Osteocyte (in vitro differentiated cells): ENCODE measurements around the gene CTCFL. TPM values are rescaled to one million over a fixed set of nuclear protein-coding genes. Genes with fewer than 3 reads are reported as not detected.

Experiments used
- DNase-seq: peaks from one replicate; pipeline ENCODE4 v3.0.0; 2021; ENCODE audit warnings: mixed read lengths; ENCODE audit not compliant: unreplicated experiment; ENCODE audit errors: extremely low spot score
- H3K27ac Mint-ChIP-seq: one replicate; pipeline ENCODE4 v1.8.0; 2021; ENCODE audit warnings: mild to moderate bottlenecking, mixed read lengths; ENCODE audit not compliant: unreplicated experiment
- H3K27me3 Mint-ChIP-seq: one replicate; pipeline ENCODE4 v1.8.0; 2021; ENCODE audit warnings: mixed read lengths; ENCODE audit not compliant: unreplicated experiment
- H3K36me3 Mint-ChIP-seq: one replicate; pipeline ENCODE4 v1.8.0; 2021; ENCODE audit warnings: mixed read lengths; ENCODE audit not compliant: unreplicated experiment
- H3K4me1 Mint-ChIP-seq: one replicate; pipeline ENCODE4 v1.8.0; 2021; ENCODE audit warnings: mixed read lengths; ENCODE audit not compliant: unreplicated experiment
- H3K4me3 Mint-ChIP-seq: one replicate; pipeline ENCODE4 v1.8.0; 2021; ENCODE audit warnings: mild to moderate bottlenecking, moderate library complexity, mixed read lengths; ENCODE audit not compliant: unreplicated experiment
- H3K9me3 Mint-ChIP-seq: one replicate; pipeline ENCODE4 v1.8.0; 2021; ENCODE audit warnings: mixed read lengths; ENCODE audit not compliant: unreplicated experiment
- total RNA-seq: library from RNA; stranded (reverse); gene quantifications from 2 replicates; pipeline ENCODE4 v1.2.1, GENCODE V29; 2021
- TF ChIP-seq, protein P1 (sequence below): fragments of 200-600 bp; sonication (generic); IDR thresholded peaks from 2 replicates; pipeline ENCODE4 v1.5.0; 2021; ENCODE audit warnings: antibody characterized with exemption, mild to moderate bottlenecking, moderate library complexity

CTCFL gene
- total RNA-seq, 1 donor from 2014 or later: not detected

DNA sequence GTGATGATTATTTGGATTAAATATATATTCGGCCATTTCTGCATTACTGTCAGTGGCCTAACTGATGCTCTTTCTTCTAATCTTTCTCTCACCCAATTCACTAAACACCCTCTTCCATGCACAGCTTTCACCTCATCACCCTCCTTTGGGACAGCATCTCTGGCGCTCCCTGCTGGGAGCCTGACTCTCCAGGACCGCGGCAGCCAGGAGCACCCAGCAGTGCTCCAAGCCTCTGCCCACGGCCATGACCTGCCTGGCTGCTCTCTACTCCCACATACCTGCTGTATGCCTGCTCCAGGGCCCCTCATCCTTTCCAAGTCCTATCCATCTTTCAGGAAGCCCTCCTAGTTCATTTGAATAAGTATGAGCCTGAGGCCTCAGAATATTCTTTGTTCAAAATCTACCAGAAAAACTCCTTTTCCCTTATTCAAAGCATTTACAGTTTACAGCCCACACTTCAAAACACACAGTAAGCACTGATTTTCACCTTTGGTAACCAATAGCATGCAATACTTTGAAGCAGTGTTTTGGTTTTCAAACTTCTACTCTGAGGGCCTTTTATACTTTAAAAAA is 15.2 kb downstream of the CTCFL start:
- Mint-ChIP-seq H3K27ac (no peak overlapping the region), H3K36me3 (no peaks in the 10 kb centered on the region), H3K4me3 (no peak overlapping the region), H3K4me1 (peaks cover 44% of the 10 kb centered on the region), H3K27me3 (no peaks in the 10 kb centered on the region), H3K9me3 (no peaks in the 10 kb centered on the region)
- DNase-seq: no peak
- TF ChIP-seq, protein P1, sequence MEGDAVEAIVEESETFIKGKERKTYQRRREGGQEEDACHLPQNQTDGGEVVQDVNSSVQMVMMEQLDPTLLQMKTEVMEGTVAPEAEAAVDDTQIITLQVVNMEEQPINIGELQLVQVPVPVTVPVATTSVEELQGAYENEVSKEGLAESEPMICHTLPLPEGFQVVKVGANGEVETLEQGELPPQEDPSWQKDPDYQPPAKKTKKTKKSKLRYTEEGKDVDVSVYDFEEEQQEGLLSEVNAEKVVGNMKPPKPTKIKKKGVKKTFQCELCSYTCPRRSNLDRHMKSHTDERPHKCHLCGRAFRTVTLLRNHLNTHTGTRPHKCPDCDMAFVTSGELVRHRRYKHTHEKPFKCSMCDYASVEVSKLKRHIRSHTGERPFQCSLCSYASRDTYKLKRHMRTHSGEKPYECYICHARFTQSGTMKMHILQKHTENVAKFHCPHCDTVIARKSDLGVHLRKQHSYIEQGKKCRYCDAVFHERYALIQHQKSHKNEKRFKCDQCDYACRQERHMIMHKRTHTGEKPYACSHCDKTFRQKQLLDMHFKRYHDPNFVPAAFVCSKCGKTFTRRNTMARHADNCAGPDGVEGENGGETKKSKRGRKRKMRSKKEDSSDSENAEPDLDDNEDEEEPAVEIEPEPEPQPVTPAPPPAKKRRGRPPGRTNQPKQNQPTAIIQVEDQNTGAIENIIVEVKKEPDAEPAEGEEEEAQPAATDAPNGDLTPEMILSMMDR: peak; percentile 47

GRCh38 chr20:57508831-57509230 is 16.1 kb downstream of the CTCFL start:
- Mint-ChIP-seq H3K9me3 (no peaks in the 10 kb centered on the region), H3K4me3 (no peak overlapping the region), H3K4me1 (peaks cover 43% of the 10 kb centered on the region), H3K27me3 (no peaks in the 10 kb centered on the region), H3K27ac (no peak overlapping the region), H3K36me3 (no peaks in the 10 kb centered on the region)
- no peak for DNase-seq
- TF ChIP-seq, protein P1: no peak

DNA sequence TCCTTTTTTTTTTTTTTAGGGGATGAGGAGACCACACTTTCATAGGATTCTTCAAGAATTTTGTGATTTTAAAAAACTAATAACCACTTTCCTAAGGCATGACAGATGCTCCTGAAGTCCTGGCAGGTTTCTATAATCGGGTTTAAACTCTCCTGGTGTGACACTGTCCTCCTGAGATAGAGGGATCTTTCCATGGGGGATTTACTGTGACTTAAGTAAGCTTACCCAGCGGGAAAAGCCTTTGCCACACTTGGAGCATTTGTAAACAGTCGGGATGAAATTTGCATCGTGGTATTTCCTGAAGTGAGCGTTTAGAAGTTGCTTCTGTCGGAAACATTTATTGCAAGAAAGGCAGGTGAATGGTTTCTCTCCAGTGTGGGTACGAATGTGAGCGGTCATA is 16.6 kb downstream of the CTCFL start:
- H3K4me3 Mint-ChIP-seq: no peak overlapping the region
- TF ChIP-seq, protein P1: no peak
- no peaks in the 10 kb centered on the region for H3K27me3 Mint-ChIP-seq
- H3K36me3 Mint-ChIP-seq: no peaks in the 10 kb centered on the region
- peaks cover 43% of the 10 kb centered on the region for H3K4me1 Mint-ChIP-seq
- no peak overlapping the region for H3K27ac Mint-ChIP-seq
- DNase-seq: no peak
- H3K9me3 Mint-ChIP-seq: no peaks in the 10 kb centered on the region

- H3K36me3 Mint-ChIP-seq: no peaks in the 10 kb centered on the region
- H3K27ac Mint-ChIP-seq: no peak overlapping the region
- no peaks in the 10 kb centered on the region for H3K27me3 Mint-ChIP-seq
- H3K4me3 Mint-ChIP-seq: no peak overlapping the region
- peaks cover 51% of the 10 kb centered on the region for H3K4me1 Mint-ChIP-seq
- TF ChIP-seq, protein P1: no peak
- no peaks in the 10 kb centered on the region for H3K9me3 Mint-ChIP-seq
- DNase-seq: no peak
These were observed 17.5 kb downstream of the CTCFL start for GRCh38 chr20:57507477-57507876.

- peaks cover 66% of the 10 kb centered on the region for H3K4me1 Mint-ChIP-seq
- TF ChIP-seq, protein P1: no peak
- no peaks in the 10 kb centered on the region for H3K9me3 Mint-ChIP-seq
- H3K27ac Mint-ChIP-seq: no peak overlapping the region
- no peak overlapping the region for H3K4me3 Mint-ChIP-seq
- no peak for DNase-seq
- no peaks in the 10 kb centered on the region for H3K27me3 Mint-ChIP-seq
- no peaks in the 10 kb centered on the region for H3K36me3 Mint-ChIP-seq
These were observed 19.0 kb downstream of the CTCFL start for GRCh38 chr20:57505979-57506378.
